Left cardiac atrium (tissue), 4 donors: Measurements from ENCODE around the gene CDH12. TPM values are rescaled to one million over a fixed set of nuclear protein-coding genes. Genes with fewer than 3 reads are reported as not detected.
"Not testable (repeated sequence)": the region's sequence is repeated elsewhere in the genome, so short reads cannot be mapped to it uniquely, and the experiment has no call there.

ENCODE experiments used
- ATAC-seq, 2 donors: fragments of 200-7000 bp; cut with Tn5 transposase; one replicate each; pipeline ENCODE4 v1.9.1; 2020; ENCODE audit warnings: mild to moderate bottlenecking in 2 of 2, moderate library complexity in 2 of 2
- DNase-seq: peaks from one replicate; pipeline ENCODE4 v3.0.0-alpha.2; 2020
- intact Hi-C, 2 donors: fragments of 100-400 bp; cut with DNase I; formaldehyde crosslinking; loops; one replicate each; pipeline versions ENCODE4 v1.14.1 to v1.15.1; 2022 to 2023
- total RNA-seq, 2 donors: library from RNA; stranded (reverse); fragmentation: NEBNext Ultra II Directional; extraction: Animal tissue kit (Norgen Biotek cat#: 25700); gene quantifications; one replicate each; pipeline ENCODE4 v1.2.1, GENCODE V29; 2021
- donor health status: DM: no; HTN: yes; CAD: no.
- donor health status: DM: no; HTN: yes; CAD: no; lungs with severe emphysema.
- donor health status: DM: yes; HTN: yes; CAD: no.
- donor health status: Dilated cardiomyopathy.

The CDH12 gene
- total RNA-seq, 2 donors from 2014 or later: not detected

- intact Hi-C loops: no loop called here
- no peak for ATAC-seq
These were observed 743.8 kb downstream of the CDH12 start for GRCh38 chr5:22109315-22109714.

GRCh38 chr5:22108545-22108944 is 744.6 kb downstream of the CDH12 start:
- ATAC-seq (no peak), DNase-seq (no peak)
- intact Hi-C loops: no loop called here

More at GRCh38 chr5:22109315-22109714, 743.8 kb downstream of the CDH12 start:
- DNase-seq: no peak

GRCh38 chr5:22102823-22103359 is 750.3 kb downstream of the CDH12 start:
- no peak for DNase-seq
- intact Hi-C loops: no loop called here
- ATAC-seq: no peak

GRCh38 chr5:22088517-22088916 is 764.6 kb downstream of the CDH12 start:
- no peak for DNase-seq
- intact Hi-C loops: no loop called here
- no peak for ATAC-seq

GRCh38 chr5:22079566-22079965 is 773.6 kb downstream of the CDH12 start:
- no peak for DNase-seq
- intact Hi-C loops: no loop called here
- ATAC-seq: no peak

- ATAC-seq (no peak), DNase-seq (no peak)
- intact Hi-C loops: no loop called here
These were observed 774.1 kb downstream of the CDH12 start for GRCh38 chr5:22079002-22079401.

GRCh38 chr5:22076586-22076985 is 776.6 kb downstream of the CDH12 start:
- no peak for ATAC-seq
- DNase-seq: no peak
- intact Hi-C loops: no loop called here

- DNase-seq (no peak), ATAC-seq (no peak)
- intact Hi-C loops: no loop called here
These were observed 782.9 kb downstream of the CDH12 start for GRCh38 chr5:22070186-22070728.

GRCh38 chr5:22063717-22064116 is 789.4 kb downstream of the CDH12 start:
- DNase-seq (no peak), ATAC-seq (no peak)
- intact Hi-C loops: no loop called here

- DNase-seq (no peak), ATAC-seq (no peak)
- intact Hi-C loops: no loop called here
These were observed 794.5 kb downstream of the CDH12 start for GRCh38 chr5:22058620-22059019.

GRCh38 chr5:22057012-22057411 is 796.1 kb downstream of the CDH12 start:
- DNase-seq: no peak
- no peak for ATAC-seq
- intact Hi-C loops: no loop called here

GRCh38 chr5:22056601-22057000 is 796.5 kb downstream of the CDH12 start:
- ATAC-seq (no peak), DNase-seq (no peak)
- intact Hi-C loops: no loop called here

- DNase-seq (no peak), ATAC-seq (no peak)
- intact Hi-C loops: no loop called here
These were observed 799.9 kb downstream of the CDH12 start for GRCh38 chr5:22053195-22053594.

GRCh38 chr5:22051881-22052280 is 801.3 kb downstream of the CDH12 start:
- DNase-seq: no peak
- no peak for ATAC-seq
- intact Hi-C loops: no loop called here

GRCh38 chr5:22050931-22051330 is 802.2 kb downstream of the CDH12 start:
- no peak for ATAC-seq
- intact Hi-C loops: no loop called here

GRCh38 chr5:22044229-22044628 is 808.9 kb downstream of the CDH12 start:
- ATAC-seq: no peak
- no peak for DNase-seq
- intact Hi-C loops: no loop called here

More at GRCh38 chr5:22050931-22051330, 802.2 kb downstream of the CDH12 start:
- DNase-seq: no peak

GRCh38 chr5:22036061-22036460 is 817.1 kb downstream of the CDH12 start:
- DNase-seq (no peak), ATAC-seq (no peak)
- intact Hi-C loops: no loop called here

GRCh38 chr5:22033066-22033465 is 820.1 kb downstream of the CDH12 start:
- intact Hi-C loops: no loop called here
- ATAC-seq (no peak), DNase-seq (no peak)

- no peak for DNase-seq
- intact Hi-C loops: no loop called here
- ATAC-seq: no peak
These were observed 829.4 kb downstream of the CDH12 start for GRCh38 chr5:22023784-22024183.

- intact Hi-C loops, ATAC-seq, DNase-seq: not testable (repeated sequence)
These were observed 840.3 kb downstream of the CDH12 start for GRCh38 chr5:22012893-22013292.

- ATAC-seq, intact Hi-C loops, DNase-seq: not testable (repeated sequence)
These were observed 842.3 kb downstream of the CDH12 start for GRCh38 chr5:22010808-22011207.
